ENCODE data around the gene ACBD4. TPM values are rescaled to one million over a fixed set of nuclear protein-coding genes. Genes with fewer than 3 reads are reported as not detected.

Gene ACBD4
- total and polyA plus RNA-seq, 2 donors (not counting 3 experiments of a cell fraction or from before 2014, with no cell fraction given): 4.5 to 7.5 TPM

DNA sequence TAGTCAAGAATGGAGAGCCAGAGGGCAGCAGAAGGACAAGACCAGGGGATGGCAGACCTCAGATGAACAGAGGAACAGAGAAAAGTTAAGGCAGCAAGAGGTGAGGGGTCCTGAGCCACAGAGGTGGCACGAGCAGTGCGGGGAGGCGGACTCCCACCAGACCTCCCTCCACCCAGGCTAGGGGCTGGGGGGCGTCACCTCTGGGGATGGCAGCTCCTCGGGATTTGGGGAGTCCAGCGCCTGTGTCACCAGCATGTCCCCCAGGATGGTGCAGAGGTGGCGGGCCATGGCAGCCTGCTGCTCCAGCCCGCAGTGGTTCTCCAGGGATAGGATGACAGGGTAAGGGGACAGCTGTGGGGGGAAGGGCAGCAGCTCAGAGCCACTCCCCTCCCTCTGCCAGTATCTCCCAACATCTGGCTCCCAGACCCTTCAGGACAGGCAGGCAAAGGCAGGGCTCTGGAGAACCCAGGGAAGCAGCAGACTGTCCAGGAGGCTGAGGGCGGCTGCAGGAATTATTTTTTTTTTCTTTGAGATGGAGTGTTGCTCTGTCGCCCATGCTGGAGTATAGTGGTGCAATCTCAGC, 19.0 kb upstream of the ACBD4 start:
- no peak for TF ChIP-seq EZH2 (IDR thresholded peaks at IDR 0.05; ENCODE audit: borderline replicate concordance, low read depth, low read length, severe bottlenecking)
- no peak for TF ChIP-seq CTCF (IDR thresholded peaks at IDR 0.05; ENCODE audit: extremely low read depth in 1 of 2, insufficient read depth in 1 of 2, low read depth in 1 of 2, low read length in 2 of 2)
- TF ChIP-seq POLR2AphosphoS5 (IDR thresholded peaks at IDR 0.05; ENCODE audit: insufficient read depth, low read depth, low read length): no peak
- no peak for TF ChIP-seq MYC (IDR thresholded peaks at IDR 0.05; ENCODE audit: low read depth, low read length)
- Histone ChIP-seq H3K4me1 (ENCODE audit: control insufficient read depth, extremely low read depth, insufficient read depth, low read length) (no peaks in the 10 kb centered on the region), H2AFZ (ENCODE audit: low read depth, low read length) (no peak overlapping the region), H3K27ac (ENCODE audit: insufficient read depth, low read depth, low read length) (no peak overlapping the region), H3K27me3 (ENCODE audit: control insufficient read depth in 2 of 2, insufficient read depth in 2 of 2, low read length in 2 of 2) (no peaks in the 10 kb centered on the region), H3K9me3 (replicated peaks; ENCODE audit: control insufficient read depth, insufficient read depth, low read length) (no peaks in the 10 kb centered on the region), H4K20me1 (replicated peaks; ENCODE audit: control insufficient read depth, extremely low read depth, insufficient read depth, low read length) (no peaks in the 10 kb centered on the region), H3K9me1 (replicated peaks; ENCODE audit: control insufficient read depth, extremely low read depth, insufficient read depth, low read length) (no peaks in the 10 kb centered on the region), H3K4me3 (replicated peaks in 1 of 3; ENCODE audit: insufficient read depth in 1 of 3, low read depth in 1 of 3, low read length in 3 of 3) (no peak overlapping the region), H3K79me2 (ENCODE audit: control insufficient read depth, insufficient read depth, low read length) (no peaks in the 10 kb centered on the region), H3K4me2 (ENCODE audit: insufficient read depth, low read length) (no peak overlapping the region), H3K36me3 (ENCODE audit: control insufficient read depth in 2 of 2, extremely low read depth in 1 of 2, insufficient read depth in 2 of 2, low read length in 2 of 2) (peaks cover 0 to 2% of the 10 kb centered on the region in 2 experiments), H3K9ac (replicated peaks; ENCODE audit: extremely low read depth, insufficient read depth, low read length) (no peak overlapping the region)
- no TSS peak for BruUV-seq (replicated peaks)
- intact Hi-C loops (cut with micrococcal nuclease): no loop called here
- dilution Hi-C loops (cut with MboI; ENCODE audit: extremely low pct_ligation_motif_present, low sequenced_read_pairs): no loop called here
- POLR2A ChIA-PET: no interaction called here
- CTCF ChIA-PET: interaction anchor here (2.6 to 6.9 kb wide), 2 partner anchors 8 to 19 kb away, joined by 10 to 34 read pairs; partner anchors contain the start of gene ACBD4
- FAIRE-seq (no peak), DNase-seq (ENCODE audit: low read depth, low spot score) (no peak)

DNA sequence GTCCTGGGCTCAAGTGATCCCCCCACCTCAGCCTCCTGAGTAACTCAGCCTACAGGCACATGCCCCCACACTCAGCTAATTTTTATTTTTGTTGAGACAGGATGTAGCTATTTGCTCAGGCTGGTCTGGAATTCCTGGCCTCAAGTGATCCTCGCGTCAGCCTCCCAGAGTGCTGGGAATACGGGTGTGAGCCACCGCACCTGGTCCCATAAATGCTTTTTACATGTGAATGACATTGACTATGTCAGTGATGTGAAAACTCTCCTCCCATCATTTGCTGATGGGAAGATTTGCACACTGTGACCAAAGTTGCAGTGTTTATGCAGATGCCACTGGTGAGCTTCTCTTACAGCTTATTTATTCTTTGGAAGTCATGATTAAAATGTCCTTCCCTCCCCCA, 18.2 kb upstream of the ACBD4 start:
- no peaks in the 10 kb centered on the region for H3K27me3 ChIP-seq (ENCODE audit: control insufficient read depth in 2 of 2, insufficient read depth in 2 of 2, low read length in 2 of 2)
- no peak overlapping the region for H3K4me3 ChIP-seq (replicated peaks in 1 of 3; ENCODE audit: insufficient read depth in 1 of 3, low read depth in 1 of 3, low read length in 3 of 3)
- H3K36me3 ChIP-seq (ENCODE audit: control insufficient read depth in 2 of 2, extremely low read depth in 1 of 2, insufficient read depth in 2 of 2, low read length in 2 of 2): peaks cover 0 to 2% of the 10 kb centered on the region in 2 experiments
- no peaks in the 10 kb centered on the region for H3K9me3 ChIP-seq (replicated peaks; ENCODE audit: control insufficient read depth, insufficient read depth, low read length)
- ChIA-PET CTCF (interaction anchor here (1.1 to 6.9 kb wide), 5 partner anchors 9 to 18 kb away, joined by 4 to 34 read pairs (median 10); partner anchors contain the start of genes ACBD4 and PLCD3), POLR2A (interaction anchor here (0.6 kb wide), 1 partner anchor 58 kb away, joined by 10 read pairs; no protein-coding TSS in a partner anchor)
- no peak overlapping the region for H2AFZ ChIP-seq (ENCODE audit: low read depth, low read length)
- no peak overlapping the region for H3K27ac ChIP-seq (ENCODE audit: insufficient read depth, low read depth, low read length)
- H3K4me1 ChIP-seq (ENCODE audit: control insufficient read depth, extremely low read depth, insufficient read depth, low read length): no peaks in the 10 kb centered on the region
- dilution Hi-C loops (cut with MboI; ENCODE audit: extremely low pct_ligation_motif_present, low sequenced_read_pairs) (no loop called here), intact Hi-C loops (cut with micrococcal nuclease) (no loop called here)
- DNase-seq (ENCODE audit: low read depth, low spot score) (no peak), FAIRE-seq (no peak)
- H3K4me2 ChIP-seq (ENCODE audit: insufficient read depth, low read length): no peak overlapping the region
- H4K20me1 ChIP-seq (replicated peaks; ENCODE audit: control insufficient read depth, extremely low read depth, insufficient read depth, low read length): no peaks in the 10 kb centered on the region
- no TSS peak for BruUV-seq (replicated peaks)
- H3K9ac ChIP-seq (replicated peaks; ENCODE audit: extremely low read depth, insufficient read depth, low read length): no peak overlapping the region
- no peaks in the 10 kb centered on the region for H3K9me1 ChIP-seq (replicated peaks; ENCODE audit: control insufficient read depth, extremely low read depth, insufficient read depth, low read length)
- H3K79me2 ChIP-seq (ENCODE audit: control insufficient read depth, insufficient read depth, low read length): no peaks in the 10 kb centered on the region
- TF ChIP-seq MAX (IDR thresholded peaks at IDR 0.05; ENCODE audit: insufficient read depth, insufficient read length) (no peak), CTCF (IDR thresholded peaks at IDR 0.05; ENCODE audit: extremely low read depth in 1 of 2, insufficient read depth in 1 of 2, low read depth in 1 of 2, low read length in 2 of 2) (no peak), GATA2 (IDR thresholded peaks at IDR 0.05; ENCODE audit: insufficient read depth, insufficient read length, low read depth, low read length) (no peak), MYC (IDR thresholded peaks at IDR 0.05; ENCODE audit: low read depth, low read length) (no peak), EZH2 (IDR thresholded peaks at IDR 0.05; ENCODE audit: borderline replicate concordance, low read depth, low read length, severe bottlenecking) (no peak), POLR2AphosphoS5 (IDR thresholded peaks at IDR 0.05; ENCODE audit: insufficient read depth, low read depth, low read length) (no peak), FOS (IDR thresholded peaks at IDR 0.05; ENCODE audit: borderline replicate concordance, insufficient read depth, low read length) (no peak), POLR2A (IDR thresholded peaks at IDR 0.05; ENCODE audit: low read depth, low read length) (no peak)
